SKM-1 treated with dmso at 0.1 percent for 144 hours (cell line): ENCODE data around the gene KCNQ4.

Experiments used
- DNase-seq: peaks from one replicate; lab custom pipeline; 2025; ENCODE audit not compliant: unreplicated experiment; lab: John Stamatoyannopoulos, UW

KCNQ4 gene

DNA sequence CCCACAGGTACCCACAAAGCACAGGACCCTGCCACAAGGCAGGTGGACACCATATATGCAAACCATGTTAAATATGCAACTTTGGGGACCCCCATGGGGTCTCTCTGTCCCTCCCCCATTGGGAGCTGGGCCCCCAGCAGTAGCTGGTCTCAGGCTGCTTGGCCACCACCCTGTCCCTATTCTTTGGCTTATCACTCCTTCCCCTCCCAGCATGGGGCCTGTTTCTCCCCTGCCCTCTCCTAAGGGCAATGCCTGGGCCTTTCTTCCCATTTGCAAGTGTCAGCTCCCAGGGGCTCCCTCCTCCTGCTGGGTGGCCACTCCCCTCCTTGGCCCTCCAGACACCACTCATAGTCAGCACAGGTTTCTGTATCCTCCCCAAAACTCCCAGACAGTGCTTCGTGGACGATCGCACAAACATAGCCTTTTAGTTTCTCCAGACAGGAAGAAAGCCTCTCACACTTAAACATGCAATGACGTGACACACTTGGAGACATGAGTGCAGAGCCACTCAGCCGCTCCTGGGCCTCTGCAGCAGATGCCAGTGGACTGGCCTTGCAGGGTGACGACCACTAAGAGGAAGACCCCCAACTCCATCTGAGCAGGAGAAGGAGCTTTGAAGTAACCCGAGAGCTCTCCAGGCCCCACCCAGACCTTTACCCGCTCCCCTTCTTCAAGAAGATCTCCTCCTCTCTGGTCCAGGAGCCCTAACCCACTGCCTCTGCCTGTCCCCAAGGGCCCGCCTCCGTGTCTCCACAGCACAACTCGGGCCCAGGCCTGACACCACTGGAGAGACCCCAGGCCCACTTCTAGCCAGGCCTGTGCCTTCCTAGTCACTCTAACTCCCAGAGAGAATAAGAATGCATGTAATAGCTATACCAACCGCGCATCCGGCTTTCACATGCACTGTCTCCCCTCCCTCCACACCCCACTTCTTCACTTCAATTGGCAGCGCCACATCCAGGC is 55.7 kb downstream of the KCNQ4 start:
- DNase-seq = no peak

DNA sequence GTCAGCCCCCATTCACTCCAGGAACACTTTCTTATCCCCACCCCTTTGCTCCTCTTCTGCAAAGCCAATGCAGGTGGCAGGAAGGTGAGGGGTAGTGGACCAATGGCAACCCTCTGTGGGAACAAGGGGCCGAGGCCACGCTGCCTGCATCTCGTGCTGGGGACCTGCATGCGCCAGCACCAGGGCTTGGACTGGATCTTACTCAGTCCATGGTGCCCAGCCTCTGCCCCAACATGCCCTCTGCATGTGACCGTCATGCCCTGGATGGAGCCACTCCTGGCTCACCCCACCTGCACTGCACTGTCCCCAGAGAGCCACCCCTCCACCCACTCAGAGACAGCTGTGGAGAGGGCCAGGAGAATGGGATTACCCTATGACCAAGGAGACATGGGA is 56.4 kb downstream of the KCNQ4 start:
- DNase-seq = no peak

DNA sequence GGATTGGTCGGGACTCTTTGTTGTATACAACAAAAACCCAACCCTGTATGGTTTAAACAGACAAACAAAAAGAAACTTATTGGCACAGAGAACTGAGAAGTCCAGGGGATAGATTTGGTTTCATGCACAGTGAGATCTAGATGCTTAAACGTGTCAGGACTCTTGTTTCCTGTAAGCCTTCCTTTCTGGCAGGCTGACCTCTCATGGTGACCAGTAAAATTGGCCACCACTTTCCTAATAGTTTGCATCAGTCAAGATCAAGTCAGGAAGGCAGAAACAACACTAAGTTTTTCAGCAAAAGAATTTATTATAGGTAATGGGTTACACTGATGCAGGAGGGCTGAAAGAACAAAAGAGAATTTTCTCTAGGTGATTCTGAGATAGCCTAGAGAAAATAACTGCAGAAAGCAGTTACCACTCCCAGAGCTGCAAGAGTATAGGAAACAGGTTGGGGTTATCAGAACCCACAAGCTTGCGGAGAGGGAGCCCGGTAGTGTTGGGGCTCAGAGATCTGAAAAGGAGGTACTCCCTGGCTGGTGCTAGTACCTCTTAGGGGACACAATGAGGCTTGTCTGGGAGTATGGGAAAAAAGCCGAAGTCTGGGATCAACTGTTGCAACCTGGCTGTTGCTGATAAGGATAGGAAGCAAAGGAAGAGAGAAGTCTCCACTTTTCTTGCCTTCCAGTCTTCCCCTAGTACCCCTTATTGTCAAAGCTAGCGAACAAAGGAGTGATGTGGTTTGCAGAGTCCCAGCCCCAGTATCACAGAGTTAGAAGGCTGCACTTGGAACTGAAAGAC is 57.1 kb downstream of the KCNQ4 start:
- no peak for DNase-seq

DNA sequence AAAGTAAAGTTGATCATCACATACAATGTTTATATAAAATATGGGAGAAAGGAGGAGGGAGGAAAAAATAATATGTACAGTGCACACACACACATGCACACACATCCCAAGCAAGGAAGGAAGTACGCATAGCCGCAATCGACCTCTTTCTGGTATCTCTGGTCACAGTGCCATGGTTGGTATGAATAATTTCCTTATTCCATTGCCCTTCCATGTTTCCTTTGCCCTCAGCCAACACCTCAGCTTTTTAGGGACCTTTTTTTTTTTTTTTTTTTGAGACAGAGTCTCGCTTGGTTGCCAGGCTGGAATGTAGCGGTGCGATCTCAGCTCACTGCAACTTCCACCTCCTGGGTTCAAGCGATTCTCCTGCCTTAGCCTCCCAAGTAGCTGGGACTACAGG is 58.0 kb downstream of the KCNQ4 start:
- no peak for DNase-seq

DNA sequence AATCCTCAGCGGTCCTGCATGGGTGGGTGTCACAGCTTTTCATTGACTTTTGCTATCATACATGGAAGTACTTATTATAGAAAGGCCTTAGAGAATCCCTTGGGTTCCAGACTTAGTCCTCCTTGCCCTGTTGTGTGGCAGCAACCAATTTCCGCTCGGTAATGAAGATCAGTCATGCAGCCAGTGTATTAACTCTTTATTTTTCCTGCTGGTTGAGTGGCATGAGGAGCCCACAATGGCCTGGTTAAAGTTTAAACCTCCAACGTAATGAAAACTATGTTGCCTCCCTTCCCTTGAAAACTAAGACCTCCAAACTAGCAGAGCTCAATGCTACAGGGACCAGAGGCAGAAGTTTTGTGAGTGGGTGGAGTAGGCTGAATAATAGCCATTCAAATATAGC is 58.6 kb downstream of the KCNQ4 start:
- DNase-seq = no peak

DNA sequence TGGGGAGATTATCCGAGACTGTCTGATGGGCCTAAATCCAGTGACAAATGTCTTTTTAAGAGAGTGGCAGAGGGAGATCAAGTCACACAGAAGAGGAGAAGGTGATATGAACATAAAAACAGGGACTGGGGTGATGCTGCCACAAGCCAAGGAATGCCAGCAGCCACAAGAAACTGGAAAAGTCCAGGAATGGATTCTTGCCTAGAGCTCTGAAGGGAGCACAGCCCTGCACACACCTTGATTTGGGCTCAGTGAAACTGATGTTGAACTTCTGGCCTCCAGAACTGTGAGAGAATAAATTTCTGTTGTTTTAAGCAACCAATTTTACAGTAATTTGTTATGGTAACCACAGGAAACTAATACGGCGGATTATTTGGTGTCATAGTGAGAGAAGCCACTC is 59.1 kb downstream of the KCNQ4 start:
- no peak for DNase-seq

DNA sequence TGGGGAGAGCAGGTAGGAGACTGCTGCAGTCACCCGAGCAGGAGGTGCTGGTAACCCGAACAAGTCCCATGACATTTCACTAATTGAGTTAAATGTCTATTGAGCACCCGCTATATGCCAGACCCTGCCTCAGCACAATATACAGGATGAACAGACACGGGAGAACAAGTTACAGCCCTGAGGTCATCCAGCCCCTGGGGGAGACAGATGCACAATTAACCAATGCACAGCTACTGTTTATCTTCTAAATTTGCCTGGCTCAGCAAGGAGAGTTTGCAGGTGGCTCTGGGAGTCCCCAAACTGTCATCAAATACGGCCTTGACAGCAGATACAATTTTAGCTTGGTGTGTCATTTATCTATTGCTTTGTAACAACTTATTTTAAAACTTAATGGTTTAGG is 60.5 kb downstream of the KCNQ4 start:
- DNase-seq = no peak

DNA sequence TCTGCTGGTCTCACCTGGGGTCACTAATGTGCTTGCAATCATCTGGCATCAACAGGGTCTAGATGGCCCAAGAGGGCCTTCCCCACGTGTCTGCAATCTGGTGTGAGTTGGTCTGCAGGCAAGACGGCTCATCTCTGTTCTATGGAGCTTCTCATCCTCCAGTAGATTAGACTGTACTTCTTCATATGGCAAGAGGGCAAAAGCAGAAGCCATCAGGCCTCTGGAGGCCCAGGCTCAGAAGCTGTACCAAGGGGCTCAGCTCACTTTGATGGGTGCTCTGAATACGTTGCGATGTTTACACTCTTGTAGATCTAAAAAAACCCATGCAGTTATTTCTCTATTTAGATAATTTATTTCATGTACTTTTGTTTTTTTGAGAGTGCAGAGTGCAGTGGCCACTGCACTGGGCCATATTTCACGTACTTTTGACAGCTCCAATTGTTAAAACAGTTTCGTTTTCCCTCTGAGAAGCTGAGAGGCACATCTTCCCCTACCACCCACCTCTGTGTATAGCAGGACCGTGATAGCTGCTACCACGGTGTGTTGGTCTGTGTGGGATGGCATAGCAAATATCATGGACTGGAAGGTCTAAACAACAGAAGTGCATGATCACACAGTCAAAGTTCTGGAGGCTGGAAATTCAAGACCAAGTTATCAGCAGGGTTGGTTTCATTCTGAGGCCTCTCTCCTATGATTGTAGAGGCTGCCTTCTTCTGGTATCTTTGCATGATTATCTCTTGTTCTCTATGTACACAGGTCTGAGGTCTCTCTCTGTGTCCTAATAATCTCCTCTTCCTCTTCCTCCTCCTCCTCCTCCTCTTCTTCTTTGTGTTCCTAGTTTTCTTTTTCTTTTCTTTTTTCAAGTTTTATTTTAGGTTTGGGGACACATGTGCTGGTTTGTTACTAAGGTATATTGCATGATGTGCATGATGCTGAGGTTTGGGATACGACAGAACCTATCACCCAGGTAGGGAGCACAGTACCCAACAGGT is 61.6 kb downstream of the KCNQ4 start:
- DNase-seq = no peak

DNA sequence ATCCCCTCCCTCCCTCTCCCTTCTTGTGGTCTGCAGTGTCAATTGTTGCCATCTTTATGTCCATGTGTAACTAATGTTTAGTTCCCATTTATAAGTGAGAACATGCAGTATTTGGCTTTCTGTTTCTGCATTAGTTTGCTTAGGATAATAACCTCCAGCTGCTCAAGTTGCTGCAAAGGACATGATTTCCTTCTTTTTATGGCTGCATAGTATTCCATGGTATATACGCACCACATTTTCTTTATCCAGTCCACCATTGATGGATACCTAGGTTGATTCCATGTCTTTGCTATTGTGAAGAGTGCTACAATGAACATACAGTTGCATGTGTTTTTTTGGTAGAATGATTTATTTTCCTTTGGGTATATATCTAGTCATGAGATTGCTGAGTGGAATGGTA is 62.3 kb downstream of the KCNQ4 start:
- DNase-seq = no peak

DNA sequence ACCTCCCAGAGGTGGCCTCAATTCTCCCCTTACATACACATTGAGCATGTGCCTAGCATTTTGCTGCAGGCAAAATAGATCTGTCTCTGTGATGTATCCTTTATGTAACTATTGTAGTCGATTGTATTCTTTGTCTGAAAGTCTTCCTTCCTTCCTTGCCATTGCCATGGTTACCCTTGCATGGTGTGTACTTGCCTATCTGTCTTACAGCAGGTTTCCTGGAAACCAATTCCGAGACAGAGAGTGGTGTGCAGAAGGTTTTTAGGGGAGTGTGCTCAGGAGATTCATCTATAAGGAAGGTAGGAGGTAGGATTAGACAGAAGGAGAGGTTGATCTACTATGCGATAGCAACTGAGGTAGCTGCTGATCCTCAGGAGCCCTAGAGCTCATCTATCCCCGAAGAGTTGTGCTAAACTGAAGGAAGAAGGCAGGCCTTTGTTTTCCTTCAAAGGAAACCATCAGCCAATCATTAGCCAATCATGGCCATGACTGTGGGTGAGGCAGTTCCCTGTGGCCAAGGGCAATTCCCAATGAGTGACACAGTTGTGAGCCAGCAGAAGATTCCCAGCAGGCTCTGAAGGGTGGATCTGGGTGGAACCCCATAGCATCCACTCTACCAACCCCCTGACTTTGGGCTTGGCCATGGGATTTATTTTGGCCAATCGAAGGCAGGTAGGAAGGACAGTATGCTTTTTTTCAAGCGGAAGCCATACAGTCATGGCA is 63.6 kb downstream of the KCNQ4 start:
- DNase-seq = no peak

DNA sequence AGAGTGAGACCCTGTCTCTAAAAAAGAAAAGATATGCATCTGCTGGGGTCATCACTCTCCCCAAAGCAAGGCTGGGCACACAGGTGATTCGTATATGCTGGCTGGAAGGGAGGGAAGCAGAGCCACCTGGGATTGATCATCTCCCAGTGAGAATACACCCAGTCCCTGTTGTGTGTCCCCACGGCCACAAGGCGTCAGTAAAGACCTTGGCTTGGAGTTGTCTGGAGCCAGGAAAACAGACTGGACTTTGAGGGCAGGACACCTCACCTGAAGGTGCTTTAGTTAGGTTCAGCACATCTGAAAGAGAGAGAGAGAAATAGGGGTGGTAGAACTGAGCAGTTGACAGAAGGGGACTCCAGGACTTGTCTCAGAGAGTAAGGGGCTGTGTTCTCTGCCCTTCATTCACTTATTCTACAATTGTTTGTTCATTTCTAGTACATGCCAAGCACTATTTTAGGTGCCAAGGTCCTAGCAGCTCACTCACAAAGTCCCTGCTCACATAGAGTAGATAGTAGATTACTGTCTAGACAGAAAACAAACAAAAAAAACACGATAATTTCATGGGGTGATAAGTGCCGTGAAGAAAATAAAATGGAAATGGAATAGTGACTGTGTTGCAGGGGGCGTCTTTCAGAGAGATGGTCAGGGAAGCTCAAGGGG is 65.1 kb downstream of the KCNQ4 start:
- DNase-seq = peak; percentile 45

DNA sequence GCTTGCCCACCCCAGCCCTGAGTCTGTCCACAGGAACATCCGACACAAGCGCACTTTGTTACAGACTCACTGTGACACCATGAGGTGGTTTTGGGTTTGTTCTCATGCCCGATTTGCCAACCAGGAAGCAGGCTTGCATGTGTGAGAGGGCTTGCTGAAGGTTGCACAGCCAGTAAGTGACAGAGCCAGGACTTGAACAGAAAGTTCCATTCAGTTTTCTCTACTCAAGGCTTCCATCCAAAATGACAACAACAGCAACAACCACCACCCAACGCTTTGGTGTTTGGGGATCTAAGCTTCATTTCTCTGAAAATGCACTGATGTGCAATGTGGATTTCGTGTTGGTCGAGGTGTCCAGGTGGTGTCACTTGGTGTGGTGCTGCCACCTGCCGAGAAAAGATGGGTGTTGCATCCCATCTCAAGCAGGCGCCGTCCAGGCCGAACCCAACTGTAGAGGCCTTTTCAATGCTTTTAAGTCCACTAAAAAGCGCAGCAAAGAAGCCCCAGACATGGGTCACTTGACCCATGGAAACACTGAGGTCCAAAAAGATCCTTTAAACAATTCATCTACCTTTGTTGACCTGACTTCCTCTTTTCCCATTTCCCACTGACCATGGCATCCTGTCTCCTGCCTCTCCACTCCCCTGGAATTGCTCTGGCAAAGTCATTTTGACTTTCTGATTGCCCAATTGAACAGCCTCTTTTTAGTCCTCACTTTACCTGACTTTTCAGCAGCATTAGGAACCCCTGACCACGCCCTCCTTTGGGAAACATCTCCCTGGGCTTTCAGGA is 66.4 kb downstream of the KCNQ4 start:
- peak; percentile 50 for DNase-seq

DNA sequence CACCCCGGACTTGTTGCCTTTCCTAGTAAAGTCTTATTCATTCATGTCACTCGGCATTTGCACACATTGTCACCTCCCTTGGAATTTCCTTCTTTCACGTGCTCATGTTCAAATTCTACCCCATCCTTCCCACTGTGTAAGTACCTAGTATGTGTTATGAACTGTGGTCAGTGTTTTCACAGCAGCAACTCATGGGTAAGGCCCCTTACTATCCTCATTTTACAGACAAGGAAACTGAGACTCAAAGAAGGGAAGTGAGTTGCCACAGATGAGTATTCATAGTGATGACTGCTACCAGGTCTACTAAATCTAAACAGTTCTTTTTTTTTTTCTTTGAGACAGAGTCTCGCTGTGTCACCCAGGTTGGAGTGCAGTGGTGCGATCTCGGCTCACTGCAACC is 68.1 kb downstream of the KCNQ4 start:
- no peak for DNase-seq

DNA sequence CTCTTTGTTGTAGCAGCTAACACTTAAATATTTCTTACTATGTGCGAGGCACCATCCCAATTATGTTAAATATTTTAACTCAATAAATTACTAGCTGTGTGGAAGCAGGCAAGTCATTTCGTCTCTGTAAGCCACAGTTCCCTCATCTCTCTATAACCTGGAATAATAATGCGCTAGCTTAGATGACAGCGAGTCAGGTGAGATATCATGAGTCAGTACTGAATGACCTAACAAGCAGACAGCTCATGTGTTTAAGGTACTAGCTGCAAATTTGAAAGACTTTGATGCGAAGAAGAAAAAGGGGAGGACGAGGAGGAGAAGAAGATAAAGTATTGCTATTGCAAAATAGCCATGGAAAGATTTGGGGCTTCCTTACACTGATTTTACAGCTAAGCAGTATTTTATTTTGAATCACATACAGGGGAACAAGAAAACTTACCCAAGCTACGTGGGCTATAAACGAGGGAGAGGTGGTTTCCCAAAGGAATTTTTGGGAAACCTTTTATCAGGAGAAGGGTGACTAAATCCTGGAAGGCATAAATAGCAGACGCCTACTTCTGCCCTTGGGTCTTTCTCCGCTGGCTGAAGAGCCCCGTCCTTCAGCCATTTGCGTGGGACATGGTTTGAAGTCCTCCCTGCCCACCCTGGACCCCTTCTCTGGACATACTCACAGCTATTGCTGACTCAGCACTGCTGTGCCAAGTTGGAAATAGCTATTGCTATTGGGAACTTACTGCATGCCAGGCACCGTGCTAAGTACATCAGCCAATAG is 69.7 kb downstream of the KCNQ4 start:
- DNase-seq = no peak

DNA sequence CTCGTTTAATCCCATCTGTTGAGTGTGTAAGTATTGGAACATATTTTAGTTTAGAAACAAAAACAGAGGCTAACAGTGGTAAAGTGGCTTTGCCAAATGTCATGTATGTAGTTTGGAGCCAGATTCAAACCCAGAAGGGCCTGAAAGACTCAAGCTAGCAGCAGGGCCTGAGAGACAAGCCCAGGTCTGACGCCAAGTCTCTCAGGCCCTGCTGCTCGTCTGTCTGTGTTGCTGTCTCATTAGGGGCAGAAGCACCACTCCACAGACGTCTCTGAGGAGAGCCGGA is 70.2 kb downstream of the KCNQ4 start:
- no peak for DNase-seq

DNA sequence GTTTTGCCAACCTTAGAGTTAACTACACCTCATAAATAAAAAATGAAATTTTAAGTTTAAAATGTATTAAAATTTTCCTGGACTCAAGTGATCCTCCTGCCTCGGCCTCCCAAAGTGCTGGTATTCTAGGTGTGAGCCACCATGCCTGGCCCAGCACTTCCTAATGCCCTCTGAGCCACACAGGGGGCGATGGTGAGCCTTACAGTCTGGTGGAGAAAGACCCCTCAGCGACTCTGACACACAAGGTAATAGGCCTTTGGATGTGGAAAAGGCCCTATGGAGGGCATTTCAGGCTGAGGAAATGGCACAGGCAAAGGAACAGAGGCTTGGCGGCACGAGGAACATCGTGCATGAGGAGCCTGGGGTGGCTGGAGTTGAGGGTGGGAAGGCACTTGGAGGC is 71.9 kb downstream of the KCNQ4 start:
- DNase-seq = no peak

DNA sequence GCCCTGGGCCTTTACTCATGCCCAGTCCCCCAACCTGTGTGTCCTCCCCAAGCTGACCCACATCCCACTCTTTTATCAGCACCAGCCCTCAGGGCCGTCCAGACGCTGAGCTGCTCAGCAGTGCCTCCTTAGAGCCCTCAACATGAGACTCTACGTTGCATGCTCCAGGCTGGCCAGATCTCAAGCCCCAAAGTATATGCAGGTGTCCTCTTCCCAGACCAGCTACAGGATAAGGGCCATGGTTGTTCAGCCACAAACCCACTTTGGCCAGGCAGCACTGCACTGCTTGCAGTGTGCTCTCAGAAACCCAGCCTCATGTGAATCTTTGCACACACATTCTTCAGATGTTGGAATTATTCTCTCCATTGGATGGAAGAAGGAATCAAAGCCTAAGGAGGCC is 72.5 kb downstream of the KCNQ4 start:
- no peak for DNase-seq

DNA sequence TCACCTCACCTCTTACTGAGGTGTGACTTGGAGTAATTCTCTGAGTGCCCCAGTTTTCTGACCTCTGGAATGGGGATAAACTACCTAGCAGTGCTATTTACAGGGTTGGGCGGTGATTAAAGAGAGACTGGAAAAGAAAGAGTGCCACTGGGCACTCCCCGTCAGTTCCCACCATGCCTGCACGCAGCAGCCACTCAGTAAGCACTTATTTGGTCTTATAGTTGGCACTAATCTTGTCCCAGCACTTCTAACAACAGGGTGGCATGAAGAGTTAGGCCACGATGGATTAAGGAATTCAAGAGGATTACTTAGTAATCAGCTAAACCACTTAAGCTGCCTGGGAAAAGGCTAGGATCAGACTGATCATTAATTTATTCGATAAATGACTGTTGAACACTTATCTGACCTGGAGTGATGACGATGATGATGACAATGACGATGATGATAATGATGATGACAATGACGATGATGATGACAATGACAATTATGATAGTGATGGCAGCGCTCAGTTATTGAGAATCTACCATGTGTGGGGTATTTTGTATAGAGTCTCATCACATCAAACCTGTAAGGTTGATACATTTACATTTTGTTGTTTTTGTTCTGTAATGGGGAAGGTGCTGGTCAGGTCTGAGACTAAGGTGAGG is 73.2 kb downstream of the KCNQ4 start:
- DNase-seq = no peak
